Glutamatergic neuron (in vitro differentiated cells): ENCODE data around the gene CP. TPM values are rescaled to one million over a fixed set of nuclear protein-coding genes. Genes with fewer than 3 reads are reported as not detected.
"Not testable (repeated sequence)": the region's sequence is repeated elsewhere in the genome, so short reads cannot be mapped to it uniquely, and the experiment has no call there.

Experiments
- DNase-seq: peaks from one replicate; pipeline ENCODE4 v3.0.0; 2022
- H3K27ac Mint-ChIP-seq: one replicate; pipeline ENCODE4 v1.8.0; 2020; ENCODE audit warnings: mild to moderate bottlenecking, mixed read lengths, inconsistent platforms; ENCODE audit not compliant: unreplicated experiment
- H3K27me3 Mint-ChIP-seq: one replicate; pipeline ENCODE4 v1.8.0; 2020; ENCODE audit warnings: mild to moderate bottlenecking, moderate library complexity, mixed read lengths, inconsistent platforms; ENCODE audit not compliant: unreplicated experiment
- H3K36me3 Mint-ChIP-seq: one replicate; pipeline ENCODE4 v1.8.0; 2020; ENCODE audit warnings: mild to moderate bottlenecking, mixed read lengths, inconsistent platforms; ENCODE audit not compliant: unreplicated experiment
- H3K4me1 Mint-ChIP-seq: one replicate; pipeline ENCODE4 v1.8.0; 2020; ENCODE audit warnings: mild to moderate bottlenecking, low read depth, mixed read lengths, inconsistent platforms; ENCODE audit not compliant: unreplicated experiment
- H3K4me3 Mint-ChIP-seq: one replicate; pipeline ENCODE4 v1.8.0; 2020; ENCODE audit warnings: mild to moderate bottlenecking, mixed read lengths, inconsistent platforms; ENCODE audit not compliant: unreplicated experiment
- H3K9me3 Mint-ChIP-seq: one replicate; pipeline ENCODE4 v1.8.0; 2020; ENCODE audit warnings: mild to moderate bottlenecking, moderate library complexity, mixed read lengths, inconsistent platforms; ENCODE audit not compliant: unreplicated experiment
- total RNA-seq: library from RNA; stranded (reverse); fragmentation: NEBNext Ultra II Directional; extraction: Animal tissue kit (Norgen Biotek cat#: 25700); gene quantifications from one replicate; pipeline ENCODE4 v1.2.1, GENCODE V29; 2021; ENCODE audit not compliant: unreplicated experiment
- TF ChIP-seq, protein P1 (sequence below): fragments of 200-600 bp; sonication (generic); IDR thresholded peaks from one replicate; pipeline ENCODE4 v1.5.0; 2021; ENCODE audit not compliant: partially characterized antibody, unreplicated experiment

CP gene
- total RNA-seq, 1 donor from 2014 or later, result not detected

DNA sequence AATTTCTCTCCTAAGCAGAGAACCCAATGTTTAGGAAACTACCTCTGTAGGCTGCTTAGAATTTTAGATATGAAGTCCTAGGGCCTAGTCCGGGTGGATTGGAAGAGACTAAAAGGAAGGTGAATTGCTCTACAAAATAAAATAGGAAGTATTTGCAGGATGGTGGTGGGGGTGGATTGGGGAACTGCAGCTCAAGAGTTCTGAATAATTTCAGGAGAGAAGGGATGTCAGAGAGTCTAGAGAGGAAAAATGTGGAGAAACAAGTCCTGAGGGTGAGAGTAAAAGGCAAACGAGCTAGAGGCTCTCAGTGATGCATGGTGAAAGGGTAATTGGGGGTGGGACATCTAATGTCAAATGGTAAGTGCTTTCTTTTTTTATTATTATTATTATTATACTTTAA, 10.2 kb upstream of the CP start:
- no peak for DNase-seq
- TF ChIP-seq, protein P1, sequence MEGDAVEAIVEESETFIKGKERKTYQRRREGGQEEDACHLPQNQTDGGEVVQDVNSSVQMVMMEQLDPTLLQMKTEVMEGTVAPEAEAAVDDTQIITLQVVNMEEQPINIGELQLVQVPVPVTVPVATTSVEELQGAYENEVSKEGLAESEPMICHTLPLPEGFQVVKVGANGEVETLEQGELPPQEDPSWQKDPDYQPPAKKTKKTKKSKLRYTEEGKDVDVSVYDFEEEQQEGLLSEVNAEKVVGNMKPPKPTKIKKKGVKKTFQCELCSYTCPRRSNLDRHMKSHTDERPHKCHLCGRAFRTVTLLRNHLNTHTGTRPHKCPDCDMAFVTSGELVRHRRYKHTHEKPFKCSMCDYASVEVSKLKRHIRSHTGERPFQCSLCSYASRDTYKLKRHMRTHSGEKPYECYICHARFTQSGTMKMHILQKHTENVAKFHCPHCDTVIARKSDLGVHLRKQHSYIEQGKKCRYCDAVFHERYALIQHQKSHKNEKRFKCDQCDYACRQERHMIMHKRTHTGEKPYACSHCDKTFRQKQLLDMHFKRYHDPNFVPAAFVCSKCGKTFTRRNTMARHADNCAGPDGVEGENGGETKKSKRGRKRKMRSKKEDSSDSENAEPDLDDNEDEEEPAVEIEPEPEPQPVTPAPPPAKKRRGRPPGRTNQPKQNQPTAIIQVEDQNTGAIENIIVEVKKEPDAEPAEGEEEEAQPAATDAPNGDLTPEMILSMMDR, result no peak
- H3K27ac Mint-ChIP-seq, result no peak overlapping the region
- H3K4me3 Mint-ChIP-seq, result no peak overlapping the region
- no peaks in the 10 kb centered on the region for H3K36me3 Mint-ChIP-seq
- no peaks in the 10 kb centered on the region for H3K9me3 Mint-ChIP-seq
- H3K27me3 Mint-ChIP-seq, result peaks cover 2% of the 10 kb centered on the region
- no peaks in the 10 kb centered on the region for H3K4me1 Mint-ChIP-seq

DNA sequence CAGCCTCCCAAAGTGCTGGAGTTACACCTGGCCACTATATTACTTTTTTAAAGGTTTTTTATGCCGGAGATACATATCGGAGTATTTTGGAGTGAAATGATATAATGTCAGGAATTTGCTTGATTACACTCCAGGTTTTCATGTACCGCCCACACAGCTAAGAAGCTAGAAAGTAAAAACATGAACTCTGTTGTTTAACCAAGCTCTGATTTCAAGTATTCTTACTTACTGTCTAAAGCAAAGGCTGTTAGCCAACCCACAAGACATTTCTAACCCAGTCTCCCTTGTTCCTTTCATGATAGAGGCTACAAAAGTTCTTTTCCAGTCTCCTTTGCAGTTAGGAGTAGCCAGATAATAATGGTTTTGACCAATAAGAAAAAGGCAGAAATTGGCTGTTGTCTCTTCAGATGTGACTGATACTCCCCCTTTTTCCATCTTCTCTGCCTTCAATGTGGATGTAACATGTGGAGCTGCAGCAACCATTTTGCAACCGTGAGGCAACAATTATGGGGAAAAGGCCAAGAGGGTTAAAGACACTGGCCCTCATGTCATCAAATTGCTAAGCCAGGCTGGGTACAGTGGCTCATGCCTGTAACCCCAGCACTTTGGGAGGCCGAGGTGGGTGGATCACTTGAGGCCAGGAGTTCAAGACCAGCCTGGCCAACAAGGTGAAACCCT, 6.1 kb upstream of the CP start:
- H3K4me1 Mint-ChIP-seq, result no peaks in the 10 kb centered on the region
- no peaks in the 10 kb centered on the region for H3K36me3 Mint-ChIP-seq
- DNase-seq, result no peak
- H3K4me3 Mint-ChIP-seq, result no peak overlapping the region
- no peak overlapping the region for H3K27ac Mint-ChIP-seq
- TF ChIP-seq, protein P1, result no peak
- H3K27me3 Mint-ChIP-seq, result no peaks in the 10 kb centered on the region
- peaks cover 2% of the 10 kb centered on the region for H3K9me3 Mint-ChIP-seq

DNA sequence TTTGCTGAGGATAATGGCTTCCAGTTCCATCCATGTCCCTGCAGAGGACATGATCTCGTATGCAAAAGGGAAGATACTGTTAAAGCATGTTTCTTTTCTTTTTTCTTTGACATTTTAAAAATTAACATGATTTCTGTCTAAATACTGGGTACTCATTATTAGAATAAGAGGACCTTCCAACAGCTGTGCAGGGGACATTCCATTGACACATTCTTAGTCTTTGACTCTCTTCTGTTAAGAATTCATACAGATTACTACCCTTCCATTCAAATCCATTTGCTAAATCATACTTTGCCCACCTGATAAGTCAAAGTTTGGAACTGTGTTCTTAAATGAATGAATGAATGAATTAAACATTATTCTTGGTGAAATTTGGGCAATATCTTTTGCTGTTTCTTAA, 5.1 kb upstream of the CP start:
- TF ChIP-seq, protein P1, result no peak
- Mint-ChIP-seq H3K36me3 (no peaks in the 10 kb centered on the region), H3K27me3 (no peaks in the 10 kb centered on the region), H3K27ac (no peak overlapping the region), H3K4me1 (no peaks in the 10 kb centered on the region), H3K9me3 (peaks cover 2% of the 10 kb centered on the region), H3K4me3 (no peak overlapping the region)
- no peak for DNase-seq

DNA sequence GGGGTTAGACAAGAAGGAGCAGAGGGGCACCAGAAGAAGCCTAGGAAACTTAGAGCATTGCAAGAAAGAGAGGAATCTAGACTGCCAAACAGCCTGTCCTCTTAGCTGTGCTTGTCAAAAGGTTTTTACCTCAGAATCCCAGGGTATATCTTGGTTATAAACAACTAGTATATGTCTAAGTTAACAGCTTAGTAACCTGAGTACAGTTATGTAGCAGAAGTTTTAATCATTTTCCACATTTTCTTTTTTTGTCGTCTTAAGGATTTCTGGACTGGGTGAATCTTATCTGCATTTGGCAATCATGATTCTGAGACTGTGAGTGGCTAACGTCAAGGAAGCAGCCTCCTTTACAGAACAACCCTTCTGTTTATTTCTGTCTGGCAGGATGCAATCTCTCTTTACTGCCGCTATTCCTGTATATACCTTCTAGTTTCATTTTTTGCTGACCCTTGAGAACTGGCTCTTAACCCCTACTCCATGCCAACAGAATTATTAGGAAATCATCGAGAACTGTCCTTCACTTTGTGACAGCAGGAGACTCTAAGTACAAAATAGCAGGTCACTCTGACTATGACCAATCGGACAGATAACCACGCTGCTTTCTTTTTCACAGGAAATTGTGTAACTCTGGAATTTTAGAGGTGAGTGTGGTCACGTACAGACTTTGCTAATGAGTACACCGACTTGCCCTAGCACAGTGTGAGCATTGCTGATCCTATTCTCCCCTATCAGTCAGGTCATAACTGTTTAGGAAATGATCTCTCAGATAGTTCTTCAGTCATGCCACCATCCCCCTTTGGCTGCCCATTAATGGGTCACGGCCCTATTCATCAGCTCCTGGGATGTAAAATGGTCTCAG, 3.3 kb upstream of the CP start:
- H3K27ac Mint-ChIP-seq, result no peak overlapping the region
- H3K4me1 Mint-ChIP-seq, result no peaks in the 10 kb centered on the region
- H3K9me3 Mint-ChIP-seq, result peaks cover 2% of the 10 kb centered on the region
- no peaks in the 10 kb centered on the region for H3K36me3 Mint-ChIP-seq
- H3K27me3 Mint-ChIP-seq, result no peaks in the 10 kb centered on the region
- H3K4me3 Mint-ChIP-seq, result no peak overlapping the region
- TF ChIP-seq, protein P1, result no peak
- DNase-seq, result no peak

DNA sequence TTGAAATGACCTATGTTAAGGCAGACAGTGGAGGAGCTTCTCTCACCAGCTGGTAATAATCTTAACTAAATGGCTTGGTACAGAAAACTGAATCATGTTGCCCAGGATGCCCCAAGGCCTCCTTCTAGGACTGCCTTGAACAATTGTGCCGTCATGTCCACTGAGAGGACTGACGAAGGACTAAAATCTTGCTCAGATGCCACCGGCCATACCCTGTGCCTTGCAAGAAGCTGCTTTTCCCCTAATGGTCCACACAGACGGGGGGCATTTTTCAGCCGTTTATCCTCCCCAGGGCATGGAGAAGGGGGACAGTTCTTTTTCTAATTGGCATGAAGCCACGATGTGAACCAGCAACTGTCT, 1.8 kb upstream of the CP start:
- Mint-ChIP-seq H3K36me3 (no peaks in the 10 kb centered on the region), H3K4me1 (no peaks in the 10 kb centered on the region), H3K27ac (no peak overlapping the region), H3K9me3 (peaks cover 2% of the 10 kb centered on the region), H3K27me3 (no peaks in the 10 kb centered on the region), H3K4me3 (no peak overlapping the region)
- DNase-seq, result no peak
- TF ChIP-seq, protein P1, result no peak

DNA sequence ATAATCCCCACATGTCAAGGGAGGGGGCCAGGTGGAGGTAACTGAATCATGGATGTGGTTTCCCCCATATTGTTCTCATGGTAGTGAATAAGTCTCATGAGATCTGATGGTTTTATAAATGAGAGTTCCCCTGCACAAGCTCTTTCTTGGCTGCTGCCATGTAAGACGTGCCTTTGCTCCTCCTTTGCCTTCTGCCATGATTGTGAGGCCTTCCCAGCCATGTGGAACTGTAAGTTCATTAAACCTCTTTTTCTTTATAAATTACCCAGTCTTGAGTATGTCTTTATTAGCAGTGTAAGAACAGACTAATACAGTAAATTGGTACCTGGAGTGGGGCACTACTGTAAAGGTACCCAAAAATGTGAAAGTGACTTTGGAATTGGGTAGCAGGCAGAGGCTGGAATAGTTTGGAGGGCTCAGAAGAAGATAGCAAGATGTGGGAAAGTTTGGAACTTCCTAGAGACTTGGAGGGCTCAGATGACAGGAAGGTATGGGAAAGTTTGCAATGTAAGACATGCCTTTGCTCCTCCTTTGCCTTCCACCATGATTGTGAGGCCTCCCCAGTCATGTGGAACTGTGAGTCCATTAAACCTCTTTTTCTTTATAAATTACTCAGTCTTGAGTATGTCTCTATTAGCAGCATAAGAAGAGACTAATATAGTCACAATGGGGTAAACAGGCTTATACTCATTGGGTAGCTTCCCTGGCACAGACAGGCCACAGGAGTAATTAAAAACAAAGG, 2.1 kb downstream of the CP start:
- H3K4me3 Mint-ChIP-seq, result not testable (repeated sequence)

More for the DNA sequence above, 2.1 kb downstream of the CP start:
- not testable (repeated sequence) for H3K27ac Mint-ChIP-seq, H3K36me3 Mint-ChIP-seq, DNase-seq, H3K9me3 Mint-ChIP-seq, H3K4me1 Mint-ChIP-seq, H3K27me3 Mint-ChIP-seq
